ENCODE results near the gene FANCB.

DNA sequence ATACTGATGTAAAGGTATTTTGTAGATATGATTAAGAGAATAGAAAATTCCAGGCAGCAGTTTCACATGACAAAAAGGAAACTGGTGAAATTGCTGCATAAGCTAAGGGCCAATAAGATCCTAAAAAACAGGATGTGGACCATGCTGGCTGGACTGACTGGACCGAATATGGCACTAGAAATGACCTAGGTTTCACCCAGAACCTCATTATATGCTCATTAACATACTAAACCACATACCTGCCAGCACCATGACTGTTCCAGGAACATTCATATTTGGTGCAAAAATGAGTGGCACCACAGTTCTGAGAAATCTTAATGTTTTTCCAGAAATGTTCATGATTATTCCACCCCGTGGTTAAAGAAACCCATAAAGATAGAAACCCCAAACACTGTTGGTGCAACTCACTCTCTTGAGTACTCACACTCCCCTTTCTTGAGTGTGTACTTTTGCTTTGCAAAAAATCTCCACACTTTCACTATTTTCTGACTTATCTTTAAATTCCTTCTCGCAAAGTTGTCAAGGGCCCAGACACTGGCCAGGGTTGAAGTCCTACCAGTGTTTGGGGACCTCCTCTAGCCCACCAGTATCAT, 74.0 kb downstream of the FANCB start:
- TF ChIP-seq POLR2AphosphoS5 (IDR thresholded peaks at IDR 0.05) (no peak), POLR2A (IDR thresholded peaks at IDR 0.05) (no peak)
- TF ChIP-seq, protein P1, sequence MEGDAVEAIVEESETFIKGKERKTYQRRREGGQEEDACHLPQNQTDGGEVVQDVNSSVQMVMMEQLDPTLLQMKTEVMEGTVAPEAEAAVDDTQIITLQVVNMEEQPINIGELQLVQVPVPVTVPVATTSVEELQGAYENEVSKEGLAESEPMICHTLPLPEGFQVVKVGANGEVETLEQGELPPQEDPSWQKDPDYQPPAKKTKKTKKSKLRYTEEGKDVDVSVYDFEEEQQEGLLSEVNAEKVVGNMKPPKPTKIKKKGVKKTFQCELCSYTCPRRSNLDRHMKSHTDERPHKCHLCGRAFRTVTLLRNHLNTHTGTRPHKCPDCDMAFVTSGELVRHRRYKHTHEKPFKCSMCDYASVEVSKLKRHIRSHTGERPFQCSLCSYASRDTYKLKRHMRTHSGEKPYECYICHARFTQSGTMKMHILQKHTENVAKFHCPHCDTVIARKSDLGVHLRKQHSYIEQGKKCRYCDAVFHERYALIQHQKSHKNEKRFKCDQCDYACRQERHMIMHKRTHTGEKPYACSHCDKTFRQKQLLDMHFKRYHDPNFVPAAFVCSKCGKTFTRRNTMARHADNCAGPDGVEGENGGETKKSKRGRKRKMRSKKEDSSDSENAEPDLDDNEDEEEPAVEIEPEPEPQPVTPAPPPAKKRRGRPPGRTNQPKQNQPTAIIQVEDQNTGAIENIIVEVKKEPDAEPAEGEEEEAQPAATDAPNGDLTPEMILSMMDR (IDR thresholded peaks at IDR 0.05 in 8 of 11, conservative IDR thresholded peaks at IDR 0.05 in 3 of 11) = no peak
